Peyer's patch (tissue), 4 donors: ENCODE measurements around the gene RCBTB2. TPM values are rescaled to one million over a fixed set of nuclear protein-coding genes. Genes with fewer than 3 reads are reported as not detected.

Source experiments
- DNase-seq, 3 donors: peaks; one replicate each; pipeline ENCODE4 v3.0.0-alpha.2; 2017 to 2019
- H3K27ac ChIP-seq, 4 donors: fragments of 200-600 bp; sonication (generic); one replicate each; pipeline ENCODE4 v1.5.1; 2016 to 2019
- H3K27me3 ChIP-seq, 2 donors: fragments of 200-600 bp; sonication (generic); one replicate each; pipeline ENCODE4 v1.5.1; 2019
- H3K36me3 ChIP-seq, 3 donors: fragments of 200-600 bp; sonication (generic); one replicate each; pipeline ENCODE4 v1.5.1; 2016 to 2019
- H3K4me1 ChIP-seq, 4 donors: fragments of 200-600 bp; sonication (generic); one replicate each; pipeline ENCODE4 v1.5.1; 2016 to 2019
- H3K4me3 ChIP-seq, 4 donors: fragments of 200-600 bp; sonication (generic); 1 replicate in 3 of 4; 2 replicates in 1 of 4; pipeline ENCODE4 v1.5.1; 2016 to 2019; ENCODE audit warnings: mild to moderate bottlenecking in 1 of 4
- H3K9me3 ChIP-seq, 4 donors: fragments of 200-600 bp; sonication (generic); one replicate each; pipeline ENCODE4 v1.5.1; 2016 to 2019; ENCODE audit warnings: mild to moderate bottlenecking in 1 of 4
- CTCF ChIP-seq, 6 experiments: fragments of 450-650 bp in 4 of 6; fragments of 200-600 bp in 2 of 6; sonication (generic) in 1 of 6; IDR thresholded peaks; one replicate each; pipeline ENCODE4 v1.5.1; 2017 to 2019; ENCODE audit warnings: antibody characterized with exemption in 6 of 6, mild to moderate bottlenecking in 3 of 6, moderate library complexity in 1 of 6
- POLR2A ChIP-seq, 2 donors: fragments of 450-650 bp; IDR thresholded peaks; one replicate each; pipeline ENCODE4 v1.5.1; 2017; ENCODE audit warnings: antibody characterized with exemption in 2 of 2, mild to moderate bottlenecking in 2 of 2, moderate library complexity in 2 of 2
- total RNA-seq, 4 donors: library from RNA; depleted of rRNA; stranded (reverse); fragments of >200 nt; gene quantifications; one replicate each; pipeline ENCODE4 v1.1.0, GENCODE V29; 2016

Gene RCBTB2
- total RNA-seq, 4 donors from 2014 or later = 3.2 to 6.3 (median 5.2) TPM

GRCh38 chr13:48549658-48550057, 16.8 kb upstream of the RCBTB2 start:
- Histone ChIP-seq H3K4me3 (no peak overlapping the region), H3K36me3 (no peaks in the 10 kb centered on the region), H3K9me3 (peaks cover 0 to 16% (median 3%) of the 10 kb centered on the region in 4 donors), H3K27me3 (no peaks in the 10 kb centered on the region), H3K27ac (no peak overlapping the region), H3K4me1 (no peaks in the 10 kb centered on the region)
- TF ChIP-seq POLR2A (IDR thresholded peaks at IDR 0.05) = no peak
- TF ChIP-seq CTCF (IDR thresholded peaks at IDR 0.05) = no peak
- DNase-seq = no peak

DNA sequence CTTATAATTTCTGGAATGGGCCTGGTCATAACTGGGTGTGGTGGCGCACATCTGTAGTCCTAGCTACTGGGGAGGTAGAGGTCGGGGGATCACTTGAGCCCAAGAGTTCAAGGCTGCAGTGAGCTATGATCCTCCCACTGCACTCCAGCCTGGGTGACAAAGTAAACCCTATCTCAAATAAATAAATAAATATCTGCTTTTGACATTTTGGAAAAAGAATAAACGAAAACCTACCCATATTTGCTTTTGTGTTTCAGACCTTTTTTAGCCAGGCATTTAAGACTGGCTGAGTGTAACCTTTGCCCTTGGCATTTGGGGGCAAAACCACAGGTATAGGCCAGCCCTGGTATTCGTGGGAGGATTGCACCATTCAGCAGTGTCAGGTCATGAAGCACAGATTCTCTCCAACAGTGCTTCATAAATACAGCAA, 14.8 kb upstream of the RCBTB2 start:
- no peak overlapping the region for H3K4me3 ChIP-seq
- TF ChIP-seq POLR2A (IDR thresholded peaks at IDR 0.05) (no peak), CTCF (IDR thresholded peaks at IDR 0.05) (no peak)
- H3K36me3 ChIP-seq = no peaks in the 10 kb centered on the region
- H3K4me1 ChIP-seq = peaks cover 0 to 7% (median 0%) of the 10 kb centered on the region in 4 donors
- H3K9me3 ChIP-seq = peaks cover 0 to 16% (median 3%) of the 10 kb centered on the region in 4 donors
- no peak overlapping the region for H3K27ac ChIP-seq
- H3K27me3 ChIP-seq = no peaks in the 10 kb centered on the region
- DNase-seq = no peak

- H3K4me1 ChIP-seq = peaks cover 0 to 13% (median 0%) of the 10 kb centered on the region in 4 donors
- no peak for TF ChIP-seq CTCF (IDR thresholded peaks at IDR 0.05)
- no peak for TF ChIP-seq POLR2A (IDR thresholded peaks at IDR 0.05)
- no peak overlapping the region for H3K27ac ChIP-seq
- DNase-seq = no peak
- H3K36me3 ChIP-seq = no peaks in the 10 kb centered on the region
- H3K27me3 ChIP-seq = no peaks in the 10 kb centered on the region
- H3K4me3 ChIP-seq = no peak overlapping the region
- peaks cover 0 to 3% (median 0%) of the 10 kb centered on the region in 4 donors for H3K9me3 ChIP-seq
These were observed 12.7 kb upstream of the RCBTB2 start for GRCh38 chr13:48545608-48546007.

DNA sequence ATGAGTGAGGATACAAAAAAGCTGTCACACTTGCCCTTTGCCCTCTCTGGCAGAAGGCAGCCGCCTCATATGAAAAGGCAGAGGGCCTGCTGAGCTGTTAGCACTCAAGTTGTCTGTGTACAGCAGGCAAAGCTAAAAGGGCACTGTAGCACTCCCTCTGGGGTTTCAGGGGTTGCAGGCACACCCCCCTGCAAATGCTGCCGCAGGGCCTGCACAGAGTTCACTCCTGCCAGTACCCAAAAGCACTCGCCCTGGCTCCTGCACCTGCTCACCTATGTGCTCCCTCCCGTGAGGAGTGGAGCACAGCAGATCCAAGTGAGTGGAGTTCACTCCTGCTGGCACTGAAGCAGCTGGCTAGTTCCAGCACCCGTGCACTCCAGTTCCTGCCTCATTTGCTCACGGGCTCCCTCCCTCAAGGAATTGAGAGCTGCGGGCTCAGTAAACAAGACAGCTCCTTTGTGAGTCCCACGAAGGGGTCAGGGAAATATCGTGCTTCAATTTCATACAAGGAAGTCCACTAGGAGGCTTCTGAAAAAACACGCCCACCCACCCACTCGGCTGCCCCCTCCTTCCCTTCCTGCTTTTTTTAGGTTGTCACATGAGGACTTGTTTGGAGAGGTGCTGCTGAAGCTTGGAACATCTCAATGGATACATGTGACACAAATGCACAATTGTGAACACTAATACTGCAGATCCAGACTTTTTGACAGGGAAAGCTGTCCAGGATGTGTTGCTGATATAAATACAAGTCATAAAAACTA, 9.9 kb upstream of the RCBTB2 start:
- peaks cover 0 to 13% (median 0%) of the 10 kb centered on the region in 4 donors for H3K4me1 ChIP-seq
- H3K36me3 ChIP-seq = no peaks in the 10 kb centered on the region
- TF ChIP-seq POLR2A (IDR thresholded peaks at IDR 0.05) (no peak), CTCF (IDR thresholded peaks at IDR 0.05) (no peak)
- peak in 2 of 3 donors; percentile 57 to 60 for DNase-seq
- H3K27me3 ChIP-seq = no peaks in the 10 kb centered on the region
- H3K9me3 ChIP-seq = no peaks in the 10 kb centered on the region
- H3K4me3 ChIP-seq = peak overlapping the region in 1 of 4 donors; percentile 1
- peak overlapping the region in 2 of 4 donors; percentile 32 to 59 for H3K27ac ChIP-seq

DNA sequence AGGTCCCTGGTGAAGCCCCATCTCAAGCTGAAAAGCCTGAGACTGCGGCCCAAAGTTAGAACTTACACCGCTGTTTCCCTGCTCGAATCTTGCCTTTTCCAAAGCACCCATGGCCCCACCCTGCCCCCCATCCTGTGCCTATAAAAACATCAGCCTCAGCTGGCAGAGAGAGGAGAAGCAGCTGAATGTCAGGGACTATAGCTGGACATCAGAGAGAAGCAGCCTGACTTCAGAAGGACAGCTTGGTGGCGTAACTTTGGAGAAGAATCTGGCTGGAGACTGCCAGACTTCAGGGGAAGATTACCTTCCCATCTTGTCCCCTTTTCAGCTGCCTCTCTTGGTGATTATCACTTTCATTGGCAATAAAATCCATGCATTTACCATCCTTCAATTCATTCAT, 9.3 kb upstream of the RCBTB2 start:
- Histone ChIP-seq H3K36me3 (no peaks in the 10 kb centered on the region), H3K27me3 (no peaks in the 10 kb centered on the region), H3K4me1 (peaks cover 0 to 13% (median 0%) of the 10 kb centered on the region in 4 donors), H3K27ac (peak overlapping the region in 2 of 4 donors; percentile 32 to 59), H3K9me3 (no peaks in the 10 kb centered on the region), H3K4me3 (no peak overlapping the region)
- no peak for TF ChIP-seq CTCF (IDR thresholded peaks at IDR 0.05)
- no peak for TF ChIP-seq POLR2A (IDR thresholded peaks at IDR 0.05)
- DNase-seq = no peak
